ENCODE results near the gene EXOC6B.

DNA sequence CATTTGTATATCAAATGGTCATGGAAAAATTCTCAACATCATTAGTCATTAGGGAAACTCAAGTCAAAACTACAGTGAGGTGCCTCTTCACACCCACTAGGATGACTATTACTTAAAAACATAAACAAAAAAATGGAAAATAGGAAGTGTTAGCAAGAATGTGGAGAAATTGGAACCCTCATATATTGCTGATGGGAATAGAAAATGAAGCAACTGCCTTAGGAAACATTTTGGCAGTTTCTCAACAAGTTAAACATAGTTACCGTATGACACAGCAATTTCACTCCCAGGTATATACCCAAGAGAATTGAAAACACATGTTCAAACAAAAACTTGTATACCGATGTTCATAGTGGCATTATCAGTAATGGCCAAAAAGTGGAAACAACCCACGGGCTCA is 660.0 kb downstream of the EXOC6B start:
- TF ChIP-seq, protein P1, sequence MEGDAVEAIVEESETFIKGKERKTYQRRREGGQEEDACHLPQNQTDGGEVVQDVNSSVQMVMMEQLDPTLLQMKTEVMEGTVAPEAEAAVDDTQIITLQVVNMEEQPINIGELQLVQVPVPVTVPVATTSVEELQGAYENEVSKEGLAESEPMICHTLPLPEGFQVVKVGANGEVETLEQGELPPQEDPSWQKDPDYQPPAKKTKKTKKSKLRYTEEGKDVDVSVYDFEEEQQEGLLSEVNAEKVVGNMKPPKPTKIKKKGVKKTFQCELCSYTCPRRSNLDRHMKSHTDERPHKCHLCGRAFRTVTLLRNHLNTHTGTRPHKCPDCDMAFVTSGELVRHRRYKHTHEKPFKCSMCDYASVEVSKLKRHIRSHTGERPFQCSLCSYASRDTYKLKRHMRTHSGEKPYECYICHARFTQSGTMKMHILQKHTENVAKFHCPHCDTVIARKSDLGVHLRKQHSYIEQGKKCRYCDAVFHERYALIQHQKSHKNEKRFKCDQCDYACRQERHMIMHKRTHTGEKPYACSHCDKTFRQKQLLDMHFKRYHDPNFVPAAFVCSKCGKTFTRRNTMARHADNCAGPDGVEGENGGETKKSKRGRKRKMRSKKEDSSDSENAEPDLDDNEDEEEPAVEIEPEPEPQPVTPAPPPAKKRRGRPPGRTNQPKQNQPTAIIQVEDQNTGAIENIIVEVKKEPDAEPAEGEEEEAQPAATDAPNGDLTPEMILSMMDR (IDR thresholded peaks at IDR 0.05), result no peak
- TF ChIP-seq POLR2A (IDR thresholded peaks at IDR 0.05), result no peak
